HG03066 (cell line): ENCODE data around the gene EEF1B2.

ENCODE experiments used
- ATAC-seq: cut with Tn5 transposase; IDR thresholded peaks from one replicate; pipeline ENCODE4 v1.9.1; 2021; ENCODE audit warnings: low read depth; ENCODE audit not compliant: unreplicated experiment

EEF1B2 gene

GRCh38 chr2:206211657-206212255 is 52.1 kb downstream of the EEF1B2 start:
- no peak for ATAC-seq
